ENCODE results near the gene COL25A1.

Gene COL25A1

GRCh38 chr4:109302361-109303139, at the start of gene COL25A1:
Gene COL25A1, minus strand, starts transcription at chr4:109302658.
- DNase-seq (ENCODE audit: low read depth, low spot score): no peak
- H3K27ac ChIP-seq: no peak within 1 kb of the TSS

GRCh38 chr4:109350121-109350520, 47.7 kb upstream of the COL25A1 start:
- no peak overlapping the region for H3K27ac ChIP-seq
- no peak for DNase-seq (ENCODE audit: low read depth, low spot score)

GRCh38 chr4:109334129-109335105, 32.0 kb upstream of the COL25A1 start:
- no peak for DNase-seq (ENCODE audit: low read depth, low spot score)
- H3K27ac ChIP-seq: no peak overlapping the region

GRCh38 chr4:109332926-109333464, 30.5 kb upstream of the COL25A1 start:
- no peak overlapping the region for H3K27ac ChIP-seq
- no peak for DNase-seq (ENCODE audit: low read depth, low spot score)

- DNase-seq (ENCODE audit: low read depth, low spot score): no peak
- H3K27ac ChIP-seq: no peak overlapping the region
Observed at GRCh38 chr4:109327641-109328040, 25.2 kb upstream of the COL25A1 start.

GRCh38 chr4:109325698-109326097, 23.2 kb upstream of the COL25A1 start:
- DNase-seq (ENCODE audit: low read depth, low spot score): no peak
- H3K27ac ChIP-seq: no peak overlapping the region

- no peak overlapping the region for H3K27ac ChIP-seq
- no peak for DNase-seq (ENCODE audit: low read depth, low spot score)
Observed at GRCh38 chr4:109323348-109323747, 20.9 kb upstream of the COL25A1 start.

GRCh38 chr4:109321232-109321631, 18.8 kb upstream of the COL25A1 start:
- DNase-seq (ENCODE audit: low read depth, low spot score): no peak
- H3K27ac ChIP-seq: no peak overlapping the region

GRCh38 chr4:109319684-109320083, 17.2 kb upstream of the COL25A1 start:
- H3K27ac ChIP-seq: no peak overlapping the region
- no peak for DNase-seq (ENCODE audit: low read depth, low spot score)

- no peak overlapping the region for H3K27ac ChIP-seq
- no peak for DNase-seq (ENCODE audit: low read depth, low spot score)
Observed at GRCh38 chr4:109319156-109319555, 16.7 kb upstream of the COL25A1 start.

- H3K27ac ChIP-seq: no peak overlapping the region
- no peak for DNase-seq (ENCODE audit: low read depth, low spot score)
Observed at GRCh38 chr4:109315818-109316217, 13.4 kb upstream of the COL25A1 start.

- no peak for DNase-seq (ENCODE audit: low read depth, low spot score)
Observed at GRCh38 chr4:109315341-109315740, 12.9 kb upstream of the COL25A1 start.

GRCh38 chr4:109313168-109314133, 11.0 kb upstream of the COL25A1 start:
- no peak for DNase-seq (ENCODE audit: low read depth, low spot score)
- no peak overlapping the region for H3K27ac ChIP-seq

More at GRCh38 chr4:109315341-109315740, 12.9 kb upstream of the COL25A1 start:
- no peak overlapping the region for H3K27ac ChIP-seq

- DNase-seq (ENCODE audit: low read depth, low spot score): no peak
- H3K27ac ChIP-seq: no peak overlapping the region
Observed at GRCh38 chr4:109303140-109303496, 660 bp upstream of the COL25A1 start.

- H3K27ac ChIP-seq: no peak overlapping the region
- DNase-seq (ENCODE audit: low read depth, low spot score): no peak
Observed at GRCh38 chr4:109301651-109302360, 652 bp downstream of the COL25A1 start.

GRCh38 chr4:109298279-109299010, 4.0 kb downstream of the COL25A1 start:
- no peak for DNase-seq (ENCODE audit: low read depth, low spot score)
- H3K27ac ChIP-seq: no peak overlapping the region

- H3K27ac ChIP-seq: no peak overlapping the region
- DNase-seq (ENCODE audit: low read depth, low spot score): no peak
Observed at GRCh38 chr4:109296527-109296926, 5.9 kb downstream of the COL25A1 start.

GRCh38 chr4:109295081-109295480, 7.4 kb downstream of the COL25A1 start:
- no peak for DNase-seq (ENCODE audit: low read depth, low spot score)
- H3K27ac ChIP-seq: no peak overlapping the region
